ENCODE data around the gene SPANXA2.
A peak's percentile ranks its signal among the peaks of the same experiment; 100 is the strongest.
"Not testable (repeated sequence)": the region's sequence is repeated elsewhere in the genome, so short reads cannot be mapped to it uniquely, and the experiment has no call there.

The SPANXA2 gene

GRCh38 chrX:141589408-141589807 is at the start of gene SPANXA2:
TSS of gene SPANXA2 (plus strand) at chrX:141589708. CDS start at chrX:141589768, 60 bp downstream.
- intact Hi-C loops (cut with DNase I); DNase-seq: not testable (repeated sequence)

- peak in 3 of 10 donors; percentile 24 to 44 (median 41) for DNase-seq
- intact Hi-C loops (cut with DNase I): not testable (repeated sequence)
Measured at GRCh38 chrX:141542551-141542950, 47.0 kb upstream of the SPANXA2 start.

- DNase-seq; intact Hi-C loops (cut with DNase I): not testable (repeated sequence)
Measured at GRCh38 chrX:141584638-141585037, 4.9 kb upstream of the SPANXA2 start, which contains the start of gene SPANXA1. TSS of gene SPANXA1 (minus strand) at chrX:141584738. CDS start at chrX:141584678, 60 bp downstream.

- intact Hi-C loops (cut with DNase I): no loop called here
- no peak for DNase-seq
Measured at GRCh38 chrX:141609111-141609510, 19.6 kb downstream of the SPANXA2 start.

GRCh38 chrX:141619336-141619735 is 29.8 kb downstream of the SPANXA2 start:
- intact Hi-C loops (cut with DNase I): no loop called here

GRCh38 chrX:141632124-141632523 is 42.6 kb downstream of the SPANXA2 start:
- intact Hi-C loops (cut with DNase I): no loop called here
- no peak for DNase-seq

More at GRCh38 chrX:141619336-141619735, 29.8 kb downstream of the SPANXA2 start:
- no peak for DNase-seq

- peak in 2 of 10 donors; percentile 19 to 76 for DNase-seq
- intact Hi-C loops (cut with DNase I): no loop called here
Measured at GRCh38 chrX:141638550-141638949, 49.0 kb downstream of the SPANXA2 start.

All from posterior cingulate gyrus (tissue), 11 donors.